Measurements from ENCODE around the gene MT1F. TPM values are rescaled to one million over a fixed set of nuclear protein-coding genes. Genes with fewer than 3 reads are reported as not detected.
A peak's percentile ranks its signal among the peaks of the same experiment; 100 is the strongest.

The MT1F gene
- polyA plus RNA-seq, 3 donors: 10.2 to 21.9 (median 13.6) TPM

DNA sequence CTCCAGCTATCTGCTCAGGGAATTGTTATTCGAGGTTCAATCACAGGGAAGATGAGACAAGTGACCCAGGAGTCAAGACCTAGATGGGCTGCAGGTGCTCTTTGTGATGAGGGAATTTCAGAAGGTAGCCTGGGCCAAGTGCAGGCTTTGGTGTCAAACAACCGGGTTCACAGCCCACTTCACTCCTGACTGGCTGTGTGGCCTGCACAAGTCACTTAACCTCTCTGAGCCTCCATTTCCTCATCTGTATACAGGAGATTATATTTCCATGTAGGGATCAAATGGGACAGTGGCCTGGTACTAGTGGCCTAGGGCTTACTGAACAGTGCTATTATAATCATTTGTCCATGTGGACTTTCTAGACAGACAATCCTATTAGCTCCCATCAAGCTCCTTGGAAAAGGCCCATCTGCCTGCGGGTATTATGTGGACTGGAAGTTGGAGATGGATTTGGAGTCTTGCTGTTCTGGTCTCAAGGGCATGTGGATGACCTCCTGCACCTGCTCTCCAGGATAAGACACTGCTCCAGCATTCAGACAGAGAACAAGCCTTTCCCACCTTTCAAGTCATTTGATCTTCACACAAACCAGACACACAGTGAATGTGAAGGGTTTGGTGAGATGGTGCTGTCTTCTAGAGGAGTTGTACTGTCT is 21.4 kb downstream of the MT1F start:
- Mint-ChIP-seq H3K4me1 (peaks cover 33% of the 10 kb centered on the region), H3K36me3 (peaks cover 7 to 8% of the 10 kb centered on the region in 2 donors), H3K9me3 (peaks cover 0 to 11% (median 0%) of the 10 kb centered on the region in 7 donors), H3K4me3 (no peak overlapping the region), H3K27me3 (ENCODE audit: low read depth in 3 of 3) (peaks cover 39 to 42% (median 40%) of the 10 kb centered on the region in 3 donors), H3K27ac (no peak overlapping the region)
- H4K20me1 ChIP-seq (ENCODE audit: insufficient read depth, low read length): no peaks in the 10 kb centered on the region
- H2AFZ ChIP-seq (ENCODE audit: insufficient read depth, low read depth, low read length, poor library complexity, severe bottlenecking): no peak overlapping the region
- peaks cover 14 to 32% of the 10 kb centered on the region in 2 donors for H3K27me3 ChIP-seq (ENCODE audit: control insufficient read depth in 2 of 2, insufficient read depth in 2 of 2, low read length in 2 of 2)
- H3K4me2 ChIP-seq (replicated peaks; ENCODE audit: extremely low read depth, low read length, poor library complexity, severe bottlenecking): no peak overlapping the region
- no peak overlapping the region for H3K4me3 ChIP-seq (replicated peaks in 1 of 3; ENCODE audit: low read depth in 2 of 3, low read length in 3 of 3)
- H3K36me3 ChIP-seq (replicated peaks in 1 of 2; ENCODE audit: control insufficient read depth in 1 of 2, insufficient read depth in 2 of 2, low read length in 2 of 2): no peaks in the 10 kb centered on the region
- no peak for DNase-seq
- TF ChIP-seq, protein P1, sequence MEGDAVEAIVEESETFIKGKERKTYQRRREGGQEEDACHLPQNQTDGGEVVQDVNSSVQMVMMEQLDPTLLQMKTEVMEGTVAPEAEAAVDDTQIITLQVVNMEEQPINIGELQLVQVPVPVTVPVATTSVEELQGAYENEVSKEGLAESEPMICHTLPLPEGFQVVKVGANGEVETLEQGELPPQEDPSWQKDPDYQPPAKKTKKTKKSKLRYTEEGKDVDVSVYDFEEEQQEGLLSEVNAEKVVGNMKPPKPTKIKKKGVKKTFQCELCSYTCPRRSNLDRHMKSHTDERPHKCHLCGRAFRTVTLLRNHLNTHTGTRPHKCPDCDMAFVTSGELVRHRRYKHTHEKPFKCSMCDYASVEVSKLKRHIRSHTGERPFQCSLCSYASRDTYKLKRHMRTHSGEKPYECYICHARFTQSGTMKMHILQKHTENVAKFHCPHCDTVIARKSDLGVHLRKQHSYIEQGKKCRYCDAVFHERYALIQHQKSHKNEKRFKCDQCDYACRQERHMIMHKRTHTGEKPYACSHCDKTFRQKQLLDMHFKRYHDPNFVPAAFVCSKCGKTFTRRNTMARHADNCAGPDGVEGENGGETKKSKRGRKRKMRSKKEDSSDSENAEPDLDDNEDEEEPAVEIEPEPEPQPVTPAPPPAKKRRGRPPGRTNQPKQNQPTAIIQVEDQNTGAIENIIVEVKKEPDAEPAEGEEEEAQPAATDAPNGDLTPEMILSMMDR (IDR thresholded peaks at IDR 0.05): no peak
- WGBS (ENCODE audit: insufficient coverage): 100% methylated on average over 1 of the region's 3 CpGs
- H3K9ac ChIP-seq (ENCODE audit: insufficient read depth, low read length, poor library complexity, severe bottlenecking): no peak overlapping the region
- intact Hi-C loops (cut with micrococcal nuclease): no loop called here
- H3K27ac ChIP-seq (ENCODE audit: low read depth in 1 of 2, low read length in 2 of 2): no peak overlapping the region
- H3K79me2 ChIP-seq (ENCODE audit: insufficient read depth, low read length): no peaks in the 10 kb centered on the region
- H3K4me1 ChIP-seq (ENCODE audit: control insufficient read depth in 1 of 2, insufficient read depth in 2 of 2, low read length in 2 of 2): peaks cover 15 to 24% of the 10 kb centered on the region in 2 donors
- H3K9me3 ChIP-seq (replicated peaks in 1 of 2; ENCODE audit: control insufficient read depth in 1 of 2, insufficient read depth in 1 of 2, low read length in 2 of 2): peaks cover 0 to 11% of the 10 kb centered on the region in 2 donors

DNA sequence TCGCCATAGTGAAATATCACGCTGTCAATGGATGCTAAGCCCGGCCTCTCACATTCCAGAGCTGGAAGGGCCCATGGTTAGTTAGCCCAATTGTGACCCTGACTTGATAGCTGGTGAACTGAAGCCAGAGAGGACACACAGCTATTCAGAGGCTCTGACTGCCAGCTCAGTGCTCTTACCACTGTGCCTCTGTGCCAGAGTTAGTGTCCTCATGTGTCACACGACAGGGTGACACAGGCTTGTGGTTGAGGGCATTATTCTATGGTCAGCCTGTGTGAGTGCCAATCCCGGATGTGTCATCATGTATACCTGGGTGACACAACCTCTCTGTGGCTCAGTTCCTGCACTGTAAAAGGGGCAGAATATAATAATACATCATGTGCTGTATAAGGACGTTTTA is 22.1 kb downstream of the MT1F start:
- H3K4me1 Mint-ChIP-seq: peaks cover 33% of the 10 kb centered on the region
- no peak overlapping the region for H3K9ac ChIP-seq (ENCODE audit: insufficient read depth, low read length, poor library complexity, severe bottlenecking)
- peaks cover 15 to 24% of the 10 kb centered on the region in 2 donors for H3K4me1 ChIP-seq (ENCODE audit: control insufficient read depth in 1 of 2, insufficient read depth in 2 of 2, low read length in 2 of 2)
- no peaks in the 10 kb centered on the region for H4K20me1 ChIP-seq (ENCODE audit: insufficient read depth, low read length)
- DNase-seq: peak in 2 of 3 donors; percentile 2 to 31
- TF ChIP-seq, protein P1 (IDR thresholded peaks at IDR 0.05): no peak
- intact Hi-C loops (cut with micrococcal nuclease): no loop called here
- H3K36me3 ChIP-seq (replicated peaks in 1 of 2; ENCODE audit: control insufficient read depth in 1 of 2, insufficient read depth in 2 of 2, low read length in 2 of 2): no peaks in the 10 kb centered on the region
- peaks cover 14 to 30% of the 10 kb centered on the region in 2 donors for H3K27me3 ChIP-seq (ENCODE audit: control insufficient read depth in 2 of 2, insufficient read depth in 2 of 2, low read length in 2 of 2)
- no peak overlapping the region for H3K27ac ChIP-seq (ENCODE audit: low read depth in 1 of 2, low read length in 2 of 2)
- no peak overlapping the region for H3K27ac Mint-ChIP-seq
- H3K36me3 Mint-ChIP-seq: peaks cover 8 to 9% of the 10 kb centered on the region in 2 donors
- no peak overlapping the region for H3K4me2 ChIP-seq (replicated peaks; ENCODE audit: extremely low read depth, low read length, poor library complexity, severe bottlenecking)
- H3K9me3 Mint-ChIP-seq: peaks cover 0 to 11% (median 0%) of the 10 kb centered on the region in 7 donors
- H3K79me2 ChIP-seq (ENCODE audit: insufficient read depth, low read length): no peaks in the 10 kb centered on the region
- peaks cover 0 to 11% of the 10 kb centered on the region in 2 donors for H3K9me3 ChIP-seq (replicated peaks in 1 of 2; ENCODE audit: control insufficient read depth in 1 of 2, insufficient read depth in 1 of 2, low read length in 2 of 2)
- peaks cover 36 to 38% (median 37%) of the 10 kb centered on the region in 3 donors for H3K27me3 Mint-ChIP-seq (ENCODE audit: low read depth in 3 of 3)
- H3K4me3 ChIP-seq (replicated peaks in 1 of 3; ENCODE audit: low read depth in 2 of 3, low read length in 3 of 3): no peak overlapping the region
- no peak overlapping the region for H3K4me3 Mint-ChIP-seq
- WGBS (ENCODE audit: insufficient coverage): 86% methylated on average over 4 of the region's 6 CpGs
- no peak overlapping the region for H2AFZ ChIP-seq (ENCODE audit: insufficient read depth, low read depth, low read length, poor library complexity, severe bottlenecking)

All from CD14-positive monocyte (primary cell).